Chondrocyte (in vitro differentiated cells): Measurements from ENCODE around the gene TRIM73. TPM values are rescaled to one million over a fixed set of nuclear protein-coding genes. Genes with fewer than 3 reads are reported as not detected.
"Not testable (repeated sequence)": the region's sequence is repeated elsewhere in the genome, so short reads cannot be mapped to it uniquely, and the experiment has no call there.

Source experiments
- DNase-seq: peaks from one replicate; pipeline ENCODE4 v3.0.0; 2021; ENCODE audit warnings: mixed read lengths, low spot score
- H3K27ac Mint-ChIP-seq: one replicate; pipeline ENCODE4 v1.8.0; 2021; ENCODE audit warnings: mild to moderate bottlenecking, moderate library complexity, mixed read lengths; ENCODE audit not compliant: unreplicated experiment
- H3K27me3 Mint-ChIP-seq: 2 replicates; pipeline ENCODE4 v1.8.0; 2021; ENCODE audit warnings: low read depth, mixed read lengths
- H3K36me3 Mint-ChIP-seq: 2 replicates; pipeline ENCODE4 v1.8.0; 2021; ENCODE audit warnings: low read depth, mixed read lengths
- H3K4me1 Mint-ChIP-seq: 2 replicates; pipeline ENCODE4 v1.8.0; 2021; ENCODE audit warnings: low read depth, mild to moderate bottlenecking, mixed read lengths
- H3K4me3 Mint-ChIP-seq: one replicate; pipeline ENCODE4 v1.8.0; 2021; ENCODE audit warnings: mild to moderate bottlenecking, moderate library complexity, mixed read lengths; ENCODE audit not compliant: unreplicated experiment
- H3K9me3 Mint-ChIP-seq: 2 replicates; pipeline ENCODE4 v1.8.0; 2021; ENCODE audit warnings: low read depth, mixed read lengths
- long read RNA-seq: library from polyadenylated mRNA; stranded (forward); transcript quantifications from one replicate; pipeline ENCODE4 v2.0.0, GENCODE V29; 2021
- total RNA-seq: library from RNA; stranded (reverse); gene quantifications from 3 replicates; pipeline ENCODE4 v1.2.1, GENCODE V29; 2021

Gene TRIM73
- total RNA-seq, result 3.1 to 6.6 TPM (median 3.5 TPM) in 3 replicates
- long read RNA-seq, partial matches to known transcripts, result 0 of 2 reads
- long read RNA-seq, other reads (novel, unspliced or antisense), result 2 of 2 reads

- not testable (repeated sequence) for H3K36me3 Mint-ChIP-seq, H3K27ac Mint-ChIP-seq, H3K9me3 Mint-ChIP-seq, H3K4me3 Mint-ChIP-seq, DNase-seq, H3K27me3 Mint-ChIP-seq, H3K4me1 Mint-ChIP-seq
Measured at GRCh38 chr7:75395329-75395728, at the start of gene TRIM73. Gene TRIM73, plus strand, starts transcription at chr7:75395629. Its CDS starts 3,305 bp downstream, at chr7:75398934.

DNA sequence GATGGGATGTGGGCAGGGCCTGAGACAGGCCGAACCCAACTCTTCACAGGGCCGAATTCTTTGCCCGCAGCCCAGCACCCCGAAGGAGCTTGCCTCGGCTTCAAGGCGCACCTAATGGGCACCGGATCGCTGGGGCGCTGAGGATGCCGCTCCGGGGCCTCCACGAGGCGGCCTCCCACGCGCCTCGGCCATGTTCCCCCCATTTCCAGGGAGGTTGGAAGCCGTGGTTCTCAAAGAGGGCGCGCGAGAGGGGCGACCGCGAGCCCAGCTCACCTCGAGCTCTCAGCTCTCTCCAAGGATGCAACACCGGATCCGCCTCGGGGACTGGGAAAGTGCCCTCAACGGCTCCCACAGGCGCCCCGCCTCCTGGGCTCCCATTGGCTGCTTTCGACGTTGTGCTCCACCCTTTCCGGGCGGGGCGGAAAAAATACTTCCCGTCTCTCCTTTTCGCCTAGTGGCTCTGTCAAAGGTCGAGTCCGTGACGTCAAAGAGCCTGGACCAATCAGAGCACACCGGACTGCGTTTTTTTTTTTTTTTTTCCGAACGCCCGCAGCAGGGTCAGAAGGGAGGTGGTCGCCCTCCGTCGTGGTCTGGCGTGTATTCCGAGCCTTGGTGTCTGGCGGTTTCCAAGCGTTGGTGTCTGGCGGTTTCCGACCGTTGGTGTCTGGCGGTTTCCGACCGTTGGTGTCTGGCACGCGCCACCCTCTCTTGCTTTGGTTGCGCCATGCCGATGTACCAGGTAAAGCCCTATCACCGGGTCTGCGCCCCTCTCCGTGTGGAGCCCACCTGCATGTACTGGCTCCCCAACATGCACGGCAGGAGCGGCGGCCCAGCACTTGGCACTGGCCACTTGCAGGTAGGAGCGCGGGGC lies 36.5 kb upstream of the TRIM73 start:
- peak overlapping the region; percentile 46 for H3K4me3 Mint-ChIP-seq
- H3K27ac Mint-ChIP-seq, result peak overlapping the region; percentile 65
- not testable (repeated sequence) for H3K9me3 Mint-ChIP-seq, DNase-seq, H3K36me3 Mint-ChIP-seq, H3K27me3 Mint-ChIP-seq, H3K4me1 Mint-ChIP-seq

DNA sequence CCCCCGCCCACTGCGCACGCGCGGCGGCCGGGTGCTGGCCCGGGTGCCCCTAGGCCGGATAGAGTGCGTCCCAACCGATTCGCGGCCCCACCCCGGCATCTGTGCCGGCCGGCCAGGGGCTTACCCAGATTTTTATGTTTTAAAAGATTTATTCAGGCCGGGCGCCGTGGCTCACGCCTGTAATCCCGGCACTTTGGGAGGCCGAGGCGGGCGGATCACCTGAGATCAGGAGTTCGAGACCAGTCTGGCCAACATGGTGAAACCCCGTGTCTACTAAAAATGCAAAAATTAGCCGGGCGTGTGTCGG lies 35.9 kb upstream of the TRIM73 start:
- H3K4me1 Mint-ChIP-seq, DNase-seq, H3K27ac Mint-ChIP-seq, H3K4me3 Mint-ChIP-seq, H3K9me3 Mint-ChIP-seq, H3K36me3 Mint-ChIP-seq, H3K27me3 Mint-ChIP-seq: not testable (repeated sequence)

GRCh38 chr7:75364079-75364478 lies 31.4 kb upstream of the TRIM73 start:
- not testable (repeated sequence) for H3K27me3 Mint-ChIP-seq, H3K4me3 Mint-ChIP-seq, H3K27ac Mint-ChIP-seq, H3K4me1 Mint-ChIP-seq, H3K36me3 Mint-ChIP-seq, DNase-seq, H3K9me3 Mint-ChIP-seq

GRCh38 chr7:75366643-75367042 lies 28.8 kb upstream of the TRIM73 start:
- H3K36me3 Mint-ChIP-seq, H3K4me1 Mint-ChIP-seq, H3K27ac Mint-ChIP-seq, H3K27me3 Mint-ChIP-seq, DNase-seq, H3K9me3 Mint-ChIP-seq, H3K4me3 Mint-ChIP-seq: not testable (repeated sequence)

- H3K27me3 Mint-ChIP-seq, H3K4me1 Mint-ChIP-seq, DNase-seq, H3K9me3 Mint-ChIP-seq, H3K36me3 Mint-ChIP-seq, H3K4me3 Mint-ChIP-seq, H3K27ac Mint-ChIP-seq: not testable (repeated sequence)
Measured at GRCh38 chr7:75367313-75367712, 28.1 kb upstream of the TRIM73 start.

DNA sequence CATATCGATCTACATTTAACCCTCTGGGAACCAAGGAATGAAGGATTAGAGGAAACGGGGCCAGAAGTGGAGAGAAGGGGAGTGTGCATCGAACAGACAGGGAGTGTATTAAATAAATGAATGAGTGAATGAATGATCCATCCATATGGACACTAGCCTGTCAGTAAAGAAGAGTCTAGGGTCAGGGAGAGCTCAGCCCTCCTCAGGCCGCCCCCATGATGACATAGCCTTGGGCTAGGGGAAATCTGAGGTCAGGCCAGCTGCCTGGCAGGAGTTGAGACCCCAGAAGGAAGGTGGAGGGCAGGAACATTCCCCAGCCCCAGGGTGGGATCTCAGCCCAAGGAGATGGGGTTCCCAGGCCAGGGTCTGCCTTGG lies 21.3 kb upstream of the TRIM73 start:
- not testable (repeated sequence) for H3K4me1 Mint-ChIP-seq, H3K27me3 Mint-ChIP-seq, DNase-seq, H3K36me3 Mint-ChIP-seq, H3K9me3 Mint-ChIP-seq, H3K4me3 Mint-ChIP-seq, H3K27ac Mint-ChIP-seq

- H3K4me3 Mint-ChIP-seq, DNase-seq, H3K4me1 Mint-ChIP-seq, H3K9me3 Mint-ChIP-seq, H3K36me3 Mint-ChIP-seq, H3K27me3 Mint-ChIP-seq, H3K27ac Mint-ChIP-seq: not testable (repeated sequence)
Measured at GRCh38 chr7:75374519-75375317, 20.7 kb upstream of the TRIM73 start.

- not testable (repeated sequence) for H3K4me3 Mint-ChIP-seq, DNase-seq, H3K4me1 Mint-ChIP-seq, H3K27ac Mint-ChIP-seq, H3K9me3 Mint-ChIP-seq, H3K27me3 Mint-ChIP-seq, H3K36me3 Mint-ChIP-seq
Measured at GRCh38 chr7:75393194-75393593, 2.2 kb upstream of the TRIM73 start.

- H3K36me3 Mint-ChIP-seq, H3K27ac Mint-ChIP-seq, H3K4me3 Mint-ChIP-seq, H3K4me1 Mint-ChIP-seq, H3K9me3 Mint-ChIP-seq, DNase-seq, H3K27me3 Mint-ChIP-seq: not testable (repeated sequence)
Measured at GRCh38 chr7:75397865-75398264, 2.4 kb downstream of the TRIM73 start.

GRCh38 chr7:75398771-75399700 lies 3.6 kb downstream of the TRIM73 start:
- H3K27ac Mint-ChIP-seq, H3K36me3 Mint-ChIP-seq, H3K4me3 Mint-ChIP-seq, H3K27me3 Mint-ChIP-seq, DNase-seq, H3K4me1 Mint-ChIP-seq, H3K9me3 Mint-ChIP-seq: not testable (repeated sequence)

DNA sequence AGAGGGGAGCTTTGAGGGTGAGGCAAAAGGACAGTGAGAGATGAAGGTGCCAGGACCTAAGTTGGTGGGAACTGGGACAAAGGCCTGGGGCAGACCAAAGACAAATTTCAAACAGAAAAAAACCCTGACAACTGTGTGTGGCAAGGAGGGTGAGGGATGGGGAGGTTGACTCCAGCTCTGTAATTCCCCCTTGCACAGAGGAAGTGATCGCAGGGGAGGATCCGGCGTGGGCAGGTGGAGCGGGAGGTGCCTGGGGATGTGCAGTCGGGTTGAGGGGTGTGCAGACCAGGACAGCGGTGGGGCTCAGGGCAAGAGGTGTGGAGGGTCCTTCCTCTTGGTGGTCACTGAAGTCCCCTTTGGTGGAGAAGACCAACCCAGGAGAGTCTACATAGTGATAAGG lies 5.1 kb downstream of the TRIM73 start:
- not testable (repeated sequence) for H3K36me3 Mint-ChIP-seq

More for the DNA sequence above, 5.1 kb downstream of the TRIM73 start:
- not testable (repeated sequence) for H3K9me3 Mint-ChIP-seq, H3K4me3 Mint-ChIP-seq, H3K27ac Mint-ChIP-seq, DNase-seq, H3K4me1 Mint-ChIP-seq, H3K27me3 Mint-ChIP-seq
